ENCODE data around the gene RHOG. TPM values are rescaled to one million over a fixed set of nuclear protein-coding genes. Genes with fewer than 3 reads are reported as not detected.
A peak's percentile ranks its signal among the peaks of the same experiment; 100 is the strongest.

The RHOG gene
- total and polyA plus RNA-seq, 9 of the 15 experiments (the other 6 are each of a cell fraction or from before 2014, with no cell fraction given): 22.6 to 162 (median 80.3) TPM

- TF ChIP-seq HMG20A (CRISPR knock-in tag; conservative IDR thresholded peaks at IDR 0.05) (no peak), RFX1 (IDR thresholded peaks at IDR 0.05) (no peak), MYC (IDR thresholded peaks at IDR 0.05; ENCODE audit: low read depth, low read length) (peak; percentile 22; the same call in 1 of the 2 replicates), MYC (CRISPR knock-in tag; IDR thresholded peaks at IDR 0.05; ENCODE audit: borderline replicate concordance, low read depth) (no peak), HDAC1 (IDR thresholded peaks at IDR 0.05) (peak in 1 of 2 experiments; percentile 12; a peak in 3 of 4 replicates), ZNF444 (CRISPR knock-in tag; IDR thresholded peaks at IDR 0.05) (no peak), ARID3B (CRISPR knock-in tag; IDR thresholded peaks at IDR 0.05; ENCODE audit: borderline replicate concordance) (no peak), ZBTB7A (IDR thresholded peaks at IDR 0.05; ENCODE audit: borderline replicate concordance, control insufficient read depth, low read depth, low read length) (peak; percentile 87)
Measured at GRCh38 chr11:3807909-3808860, 32.6 kb downstream of the RHOG start, which contains the start of gene PGAP2 (continued).

Data from K562 (cell line).